Transverse colon (tissue), 4 donors: Measurements from ENCODE around the gene MIOX.

Experiments
- CTCF ChIP-seq, 5 experiments: fragments of 200-600 bp in 3 of 5; fragments of 450-650 bp in 2 of 5; sonication (generic) in 3 of 5; IDR thresholded peaks; 1 replicate in 2 of 5; 2 replicates in 3 of 5; pipeline ENCODE4 v1.5.1; 2016 to 2017; ENCODE audit warnings: antibody characterized with exemption in 5 of 5, inconsistent platforms in 3 of 5, mild to moderate bottlenecking in 2 of 5, moderate library complexity in 1 of 5
- POLR2A ChIP-seq: fragments of 450-650 bp; IDR thresholded peaks from one replicate; pipeline ENCODE4 v1.6.1; 2016; ENCODE audit warnings: antibody characterized with exemption, mild to moderate bottlenecking, moderate library complexity
- POLR2AphosphoS5 ChIP-seq, 3 donors: sonication (generic); formaldehyde crosslinking; IDR thresholded peaks; one replicate each; pipeline ENCODE4 v1.6.1; 2016; ENCODE audit warnings: antibody characterized with exemption in 3 of 3

DNA sequence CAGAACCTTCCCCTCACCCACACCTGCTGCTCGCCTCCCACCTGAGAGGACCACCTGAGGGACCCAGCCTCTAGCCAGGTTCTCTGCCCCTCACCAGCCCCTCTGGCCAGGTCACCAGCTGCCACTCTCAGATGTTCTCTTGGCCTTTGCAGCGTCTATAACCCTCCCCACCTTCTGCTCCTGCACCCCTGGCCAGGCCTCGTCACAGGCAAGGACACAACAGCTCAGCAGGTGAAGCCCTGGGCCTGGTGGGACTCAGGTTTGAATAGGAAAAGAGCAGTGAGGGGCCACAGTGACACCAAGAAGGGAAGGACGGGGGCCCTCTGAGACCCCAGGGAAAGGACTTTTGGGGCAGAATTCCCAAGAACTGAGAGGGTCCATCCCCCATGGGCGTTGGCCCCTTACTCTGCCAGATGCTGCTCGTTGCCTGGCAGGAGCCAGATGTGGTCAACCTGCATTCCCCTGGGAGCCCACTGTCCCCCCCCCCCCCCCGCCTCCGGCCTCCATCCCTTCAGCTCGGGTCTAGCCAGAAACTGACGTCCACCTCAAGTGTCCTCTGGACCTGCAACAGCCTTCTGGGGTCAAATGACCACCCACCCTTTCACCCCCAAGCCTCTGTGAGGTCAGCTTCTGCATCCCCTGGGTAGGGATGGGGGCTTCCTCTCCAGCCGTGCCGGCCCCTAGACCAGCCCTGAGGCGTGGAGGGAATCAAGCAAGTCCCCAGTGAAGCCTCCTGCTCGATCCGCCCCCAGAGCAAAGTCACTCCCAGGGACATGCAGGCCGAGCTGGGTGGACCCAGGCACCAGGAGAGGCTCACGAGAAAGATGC lies 40.6 kb upstream of the MIOX start:
- TF ChIP-seq CTCF (IDR thresholded peaks at IDR 0.05) (no peak), POLR2AphosphoS5 (IDR thresholded peaks at IDR 0.05) (no peak), POLR2A (no peak)
